IPS DF 4.7 (cell line): ENCODE results near the gene PTPN3.
A peak's percentile ranks its signal among the peaks of the same experiment; 100 is the strongest.

Source experiments
- DNase-seq: peaks from one replicate; pipeline ENCODE4 v3.0.0-alpha.2; 2013; ENCODE audit warnings: low spot score; ENCODE audit errors: extremely low read depth

Gene PTPN3

GRCh38 chr9:109453210-109453842 lies 44.8 kb downstream of the PTPN3 start:
- no peak for DNase-seq

- no peak for DNase-seq
These were observed 45.3 kb downstream of the PTPN3 start for GRCh38 chr9:109452761-109453160.

DNA sequence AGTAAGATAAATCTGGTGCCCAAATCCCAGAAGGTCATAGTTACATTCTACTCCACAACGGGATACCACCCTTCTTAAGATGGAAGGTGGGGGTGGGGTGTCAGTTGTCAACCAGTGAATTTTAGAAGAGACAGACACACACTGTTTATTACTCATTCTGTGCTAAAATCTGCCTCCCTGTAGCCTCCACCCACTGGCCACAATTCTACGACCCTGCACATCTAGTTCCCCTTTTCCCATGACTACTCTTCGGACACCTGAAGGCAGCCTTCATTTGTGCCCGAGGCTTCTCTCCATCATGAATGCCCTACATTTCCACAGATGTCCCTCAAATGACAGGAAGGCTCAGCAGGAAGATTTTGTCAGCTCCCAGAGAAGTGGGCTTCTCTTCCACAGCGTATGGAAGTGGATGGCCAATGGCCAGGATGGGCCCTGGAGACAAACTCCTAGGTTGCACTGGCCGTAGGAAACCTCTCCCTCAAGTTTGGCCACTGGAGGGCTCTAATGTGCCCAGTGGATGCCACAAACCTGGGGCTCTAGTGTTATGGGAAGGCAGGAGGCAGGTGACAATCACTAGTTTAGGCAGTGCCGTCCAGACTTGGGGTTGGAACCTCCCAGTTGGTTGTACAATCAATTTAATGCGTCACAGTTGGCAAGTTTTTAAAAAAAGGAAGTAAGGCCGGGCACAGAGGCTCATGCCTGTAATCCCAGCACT lies 46.6 kb downstream of the PTPN3 start:
- DNase-seq, result no peak

GRCh38 chr9:109450346-109450745 lies 47.8 kb downstream of the PTPN3 start:
- no peak for DNase-seq

DNA sequence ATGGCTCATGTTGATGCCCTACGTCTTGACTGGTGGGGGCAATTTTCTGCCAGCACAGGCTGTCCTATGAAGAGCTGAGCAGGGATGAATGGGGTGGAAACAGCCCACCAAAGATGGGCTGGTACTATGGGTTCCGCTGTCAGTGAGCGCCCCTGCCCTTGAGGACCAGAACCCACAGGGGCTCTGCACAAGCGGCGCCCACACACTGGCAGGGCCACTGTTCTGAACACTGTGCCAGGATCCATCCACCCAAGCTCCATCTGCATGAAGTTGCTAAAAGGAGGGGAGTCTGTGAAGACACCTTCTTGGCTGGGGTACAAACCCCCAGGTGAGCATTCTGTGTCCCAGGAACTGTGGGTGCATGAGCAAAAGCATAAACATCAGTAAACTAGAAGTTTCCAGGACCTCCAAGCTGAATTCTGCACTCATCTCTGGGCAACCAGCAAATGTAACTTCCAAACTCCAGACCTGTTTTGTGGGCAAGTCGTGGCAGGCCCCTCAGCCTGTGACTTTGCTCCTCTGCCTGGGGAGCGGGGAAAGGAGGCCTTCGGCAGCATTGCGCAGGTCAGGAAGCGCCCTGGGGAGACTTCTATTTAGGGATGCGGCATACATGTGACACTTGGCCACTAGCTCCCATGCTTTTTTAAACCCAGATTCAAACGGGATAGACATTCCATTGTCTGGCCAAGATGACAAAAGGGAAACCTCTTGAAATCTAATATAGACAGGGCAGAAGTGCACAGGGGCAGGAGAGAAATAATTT lies 48.9 kb downstream of the PTPN3 start:
- no peak for DNase-seq

DNA sequence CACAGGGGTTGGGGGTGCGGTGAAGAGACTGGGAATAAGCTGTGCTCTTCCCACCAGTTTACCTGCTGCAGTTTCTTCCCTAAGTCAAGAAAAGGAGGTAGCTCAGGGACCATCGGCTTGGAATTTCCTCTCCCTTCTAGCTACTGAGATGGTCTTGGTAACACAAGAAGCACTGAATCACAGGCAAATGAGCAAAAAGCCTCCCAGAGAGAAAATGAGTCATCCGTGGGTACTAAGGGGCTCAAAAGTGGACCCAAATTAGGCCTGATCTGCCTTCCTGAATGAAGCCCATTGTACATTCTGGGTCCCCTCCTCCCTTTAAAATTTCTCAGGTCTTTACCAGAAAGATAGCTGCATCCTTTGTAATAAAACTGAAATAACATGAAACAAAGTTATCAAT lies 49.9 kb downstream of the PTPN3 start:
- DNase-seq, result no peak

DNA sequence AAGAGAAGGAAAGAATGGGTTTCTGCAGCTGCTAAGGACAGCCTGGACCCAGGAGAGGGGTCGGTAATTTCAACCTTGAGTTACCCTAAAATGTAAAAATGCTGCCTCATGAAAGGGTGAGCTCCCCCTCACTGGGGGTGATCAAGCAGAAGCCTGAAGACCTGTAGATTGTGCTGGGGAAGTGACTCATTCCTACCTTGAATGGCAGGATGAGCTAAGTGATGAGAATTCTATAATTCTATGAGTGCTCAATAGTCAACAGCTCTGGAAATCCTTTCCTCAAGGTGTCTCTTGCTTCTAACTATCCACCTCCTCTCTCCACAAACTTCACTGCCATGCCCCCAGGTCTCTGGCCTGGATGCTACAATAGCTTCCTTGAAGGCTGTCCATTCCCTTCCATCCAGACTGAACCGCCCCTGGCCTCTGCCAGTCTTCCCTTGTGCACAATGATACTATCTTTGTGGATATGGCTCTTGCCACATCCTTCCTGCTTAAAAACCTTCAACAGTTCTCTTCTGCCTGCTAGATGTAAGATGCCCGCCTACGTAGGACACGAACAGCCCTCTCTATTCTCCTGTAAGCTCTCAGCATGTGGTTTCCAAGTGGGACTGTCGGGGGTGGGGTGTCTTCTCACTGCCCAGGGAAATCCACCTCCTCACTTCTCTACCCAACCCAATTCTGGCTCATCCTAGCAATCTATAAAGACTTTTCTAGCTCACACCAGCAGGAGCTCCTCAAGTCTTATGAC lies 50.6 kb downstream of the PTPN3 start:
- DNase-seq, result no peak

- DNase-seq, result no peak
These were observed 53.3 kb downstream of the PTPN3 start for GRCh38 chr9:109444771-109445320.

DNA sequence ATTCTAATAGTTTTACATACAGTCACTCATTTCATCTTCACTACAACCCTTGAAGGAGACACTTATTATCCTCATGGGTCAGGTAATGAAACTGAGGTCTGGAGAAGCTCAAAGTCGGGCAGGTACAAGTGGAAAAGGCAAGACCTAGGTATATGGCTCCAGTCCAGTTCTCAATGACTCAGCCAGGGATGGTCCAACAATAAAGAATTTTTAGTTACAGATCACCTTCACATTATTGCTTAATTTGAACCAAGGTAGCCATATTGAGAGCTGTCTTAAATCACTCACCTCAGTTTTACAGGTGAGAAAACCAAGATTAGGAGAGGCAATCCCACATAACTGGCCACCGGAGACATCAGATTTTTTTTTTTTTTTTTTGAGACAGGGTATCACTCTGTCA lies 55.4 kb downstream of the PTPN3 start:
- DNase-seq, result no peak

GRCh38 chr9:109441296-109441695 lies 56.8 kb downstream of the PTPN3 start:
- no peak for DNase-seq

DNA sequence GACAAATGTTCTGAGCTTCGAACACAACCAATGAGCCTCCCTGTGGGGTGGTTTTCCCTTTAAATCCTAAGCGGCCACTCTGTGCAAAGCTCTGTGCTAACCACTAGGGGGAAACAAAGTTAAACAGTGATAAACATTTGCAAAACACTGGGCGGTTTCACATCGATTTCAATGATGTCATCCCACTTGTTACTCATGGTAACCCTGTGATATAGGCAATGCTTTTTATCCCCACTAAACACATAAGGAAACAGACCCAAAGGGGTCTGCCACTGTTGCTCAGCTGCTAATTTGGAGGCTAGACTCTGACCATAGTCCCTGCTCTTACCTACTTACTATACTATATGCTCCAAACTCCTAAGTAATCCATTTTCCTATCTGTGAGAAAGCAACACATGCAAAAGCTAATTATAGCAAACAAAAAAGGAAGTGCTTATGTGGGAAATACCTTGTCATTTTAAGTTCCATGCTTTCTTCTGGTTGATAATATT lies 57.3 kb downstream of the PTPN3 start:
- peak; percentile 76 for DNase-seq

GRCh38 chr9:109440117-109440515 lies 58.0 kb downstream of the PTPN3 start:
- no peak for DNase-seq

GRCh38 chr9:109439378-109440116 lies 58.6 kb downstream of the PTPN3 start:
- no peak for DNase-seq

- no peak for DNase-seq
These were observed 60.8 kb downstream of the PTPN3 start for GRCh38 chr9:109437286-109437685.

DNA sequence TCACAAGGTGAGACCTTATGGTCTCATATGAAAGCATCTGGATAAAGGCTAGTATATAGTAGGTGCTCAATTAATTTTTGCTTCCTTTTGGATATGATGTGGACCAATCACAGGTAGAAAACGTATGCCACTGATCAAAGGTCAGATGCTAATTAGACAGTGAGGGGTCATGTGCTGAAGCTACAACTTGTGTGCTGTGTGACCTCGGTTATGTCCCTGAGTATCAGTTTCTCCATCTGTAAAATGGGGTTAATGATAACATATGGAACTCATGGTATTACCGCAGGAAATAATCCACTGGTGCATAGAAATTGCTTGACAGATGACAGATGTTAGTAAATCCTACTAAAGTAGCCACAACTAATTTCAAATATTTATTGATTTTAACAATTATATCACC lies 62.0 kb downstream of the PTPN3 start:
- DNase-seq, result no peak

- no peak for DNase-seq
These were observed 64.6 kb downstream of the PTPN3 start for GRCh38 chr9:109433476-109433875.

DNA sequence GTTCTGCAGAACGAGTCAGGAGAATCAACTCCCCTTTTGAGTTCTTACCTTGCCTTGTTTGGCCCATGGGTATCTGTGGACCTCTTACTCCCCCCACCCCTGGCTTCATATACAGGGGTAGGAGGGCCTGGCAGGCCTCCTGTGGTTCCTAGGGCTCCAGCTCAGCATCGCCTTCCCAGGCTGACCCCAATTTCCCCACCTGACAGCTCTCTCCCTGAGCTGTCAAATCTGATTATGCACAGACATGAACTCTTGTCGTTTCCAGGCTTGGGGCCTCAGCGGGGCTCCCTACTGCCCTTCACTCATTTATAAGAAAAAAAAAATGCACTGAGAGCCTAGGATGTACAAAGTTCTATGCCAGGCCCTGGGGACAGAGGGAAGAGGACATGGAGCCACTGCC lies 67.9 kb downstream of the PTPN3 start:
- no peak for DNase-seq

DNA sequence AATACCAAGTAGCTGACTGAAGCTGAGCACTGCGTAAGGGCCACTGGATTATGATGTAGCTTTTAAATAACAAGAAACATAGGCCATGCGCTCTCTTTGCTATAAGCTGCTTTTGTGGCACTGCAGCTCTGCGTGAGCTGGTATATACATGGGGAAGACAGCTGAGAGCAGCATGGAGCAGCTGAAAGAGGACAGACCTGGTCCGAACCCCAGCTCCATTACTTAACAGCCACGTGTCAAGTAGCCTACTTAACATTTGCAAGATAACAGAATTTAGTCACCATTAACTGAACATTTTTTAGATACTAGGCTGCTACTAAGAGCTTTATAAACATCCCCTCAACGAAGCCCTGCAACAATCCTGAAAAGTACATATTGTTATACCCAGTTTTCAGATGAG lies 69.3 kb downstream of the PTPN3 start:
- DNase-seq, result no peak

GRCh38 chr9:109427886-109428285 lies 70.2 kb downstream of the PTPN3 start:
- DNase-seq, result no peak

- no peak for DNase-seq
These were observed 71.3 kb downstream of the PTPN3 start for GRCh38 chr9:109426626-109427402.
